H7 (cell line): Measurements from ENCODE around the gene KRTAP5-7. TPM values are rescaled to one million over a fixed set of nuclear protein-coding genes. Genes with fewer than 3 reads are reported as not detected.
"Not testable (repeated sequence)": the region's sequence is repeated elsewhere in the genome, so short reads cannot be mapped to it uniquely, and the experiment has no call there.

ENCODE experiments used
- DNase-seq: peaks from one replicate; pipeline ENCODE4 v3.0.0; 2012
- H3K27me3 ChIP-seq: 2 replicates; pipeline ENCODE4 v1.6.0; 2011; ENCODE audit warnings: mild to moderate bottlenecking, low read length; ENCODE audit not compliant: control insufficient read depth, insufficient read depth
- H3K36me3 ChIP-seq: replicated peaks from 2 replicates; pipeline ENCODE4 v1.5.1; 2011; ENCODE audit warnings: low read length; ENCODE audit not compliant: control insufficient read depth, insufficient read depth
- H3K4me3 ChIP-seq: 2 replicates; pipeline ENCODE4 v1.5.1; 2011; ENCODE audit warnings: low read depth, mild to moderate bottlenecking, control low read depth, low read length, moderate library complexity; ENCODE audit not compliant: insufficient read depth
- total RNA-seq: library from RNA; depleted of rRNA; stranded (reverse); fragments of >200 nt; shearing (Covaris generic); gene quantifications from 2 replicates; pipeline ENCODE4 v1.2.3, GENCODE V29; 2014

The KRTAP5-7 gene
- total RNA-seq, 1 experiment from 2014 or later: not detected

GRCh38 chr11:71537537-71537936 lies 10.5 kb downstream of the KRTAP5-7 start:
- Histone ChIP-seq H3K27me3 (no peaks in the 10 kb centered on the region), H3K4me3 (no peak overlapping the region), H3K36me3 (no peaks in the 10 kb centered on the region)
- no peak for DNase-seq

DNA sequence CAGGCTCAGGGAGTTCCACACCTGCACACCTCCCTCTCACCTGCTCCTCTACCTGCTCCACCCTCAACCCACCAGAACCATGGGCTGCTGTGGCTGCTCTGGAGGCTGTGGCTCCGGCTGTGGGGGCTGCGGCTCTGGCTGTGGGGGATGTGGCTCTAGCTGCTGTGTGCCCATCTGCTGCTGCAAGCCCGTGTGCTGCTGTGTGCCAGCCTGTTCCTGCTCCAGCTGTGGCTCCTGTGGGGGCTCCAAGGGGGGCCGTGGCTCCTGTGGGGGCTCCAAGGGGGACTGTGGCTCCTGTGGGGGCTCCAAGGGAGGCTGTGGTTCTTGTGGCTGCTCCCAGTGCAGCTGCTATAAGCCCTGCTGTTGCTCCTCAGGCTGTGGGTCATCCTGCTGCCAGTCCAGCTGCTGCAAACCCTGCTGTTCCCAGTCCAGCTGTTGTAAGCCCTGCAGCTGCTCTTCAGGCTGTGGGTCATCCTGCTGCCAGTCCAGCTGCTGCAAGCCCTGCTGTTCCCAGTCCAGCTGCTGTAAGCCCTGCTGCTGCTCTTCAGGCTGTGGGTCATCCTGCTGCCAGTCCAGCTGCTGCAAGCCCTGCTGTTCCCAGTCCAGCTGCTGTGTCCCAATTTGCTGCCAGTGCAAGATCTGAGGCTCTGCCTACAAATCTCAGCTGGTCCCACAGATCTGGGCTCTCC lies 11.1 kb downstream of the KRTAP5-7 start, which contains the start of gene KRTAP5-8:
Gene KRTAP5-8 (plus strand): TSS at position 49 of the 689 bp plus-strand sequence. CDS start 31 bp downstream, at position 80.
- DNase-seq, H3K36me3 ChIP-seq, H3K27me3 ChIP-seq, H3K4me3 ChIP-seq: not testable (repeated sequence)

- no peak overlapping the region for H3K4me3 ChIP-seq
- no peaks in the 10 kb centered on the region for H3K27me3 ChIP-seq
- no peaks in the 10 kb centered on the region for H3K36me3 ChIP-seq
- DNase-seq: no peak
Observed at GRCh38 chr11:71538666-71538990, 11.6 kb downstream of the KRTAP5-7 start.

DNA sequence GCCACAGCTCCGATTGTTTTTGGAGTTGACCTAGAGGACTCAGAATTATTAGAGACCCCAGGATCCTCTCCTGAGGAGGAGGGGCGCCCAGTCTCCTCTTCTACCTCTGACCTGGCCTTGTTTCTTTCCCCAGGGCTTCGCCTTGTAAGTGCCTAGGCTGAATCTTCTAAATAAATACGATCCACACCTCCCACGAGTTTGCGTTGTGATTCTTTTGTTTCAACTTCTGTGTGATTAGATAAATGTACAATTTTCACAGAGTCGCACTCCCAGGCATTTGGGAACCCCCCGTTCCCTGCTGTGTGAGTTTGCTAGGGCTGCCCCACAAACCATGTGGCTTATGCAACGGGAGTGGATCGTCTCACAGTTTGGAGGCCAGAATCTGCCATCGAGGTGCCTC lies 11.9 kb downstream of the KRTAP5-7 start:
- no peak overlapping the region for H3K4me3 ChIP-seq
- H3K36me3 ChIP-seq: no peaks in the 10 kb centered on the region
- DNase-seq: no peak
- H3K27me3 ChIP-seq: no peaks in the 10 kb centered on the region

DNA sequence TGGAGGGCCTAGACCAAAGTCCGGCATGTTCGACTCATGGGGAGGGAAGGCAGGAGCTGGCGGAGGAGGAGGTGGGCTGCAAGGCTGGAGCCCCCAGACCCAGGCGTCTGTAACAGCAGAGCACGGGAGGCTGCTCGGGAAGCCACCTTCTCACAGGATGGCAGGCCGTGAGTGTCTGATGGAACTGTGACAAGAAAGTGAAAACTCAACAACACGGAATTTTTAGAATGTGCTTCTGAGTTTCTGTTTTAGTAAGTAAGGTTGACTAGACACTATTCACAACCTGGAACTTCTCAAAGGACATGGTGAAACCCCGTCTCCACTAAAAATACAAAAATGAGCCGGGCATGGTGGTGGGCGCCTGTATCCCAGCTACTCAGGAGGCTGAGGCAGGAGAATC lies 12.9 kb downstream of the KRTAP5-7 start:
- not testable (repeated sequence) for H3K27me3 ChIP-seq, H3K36me3 ChIP-seq, DNase-seq, H3K4me3 ChIP-seq

DNA sequence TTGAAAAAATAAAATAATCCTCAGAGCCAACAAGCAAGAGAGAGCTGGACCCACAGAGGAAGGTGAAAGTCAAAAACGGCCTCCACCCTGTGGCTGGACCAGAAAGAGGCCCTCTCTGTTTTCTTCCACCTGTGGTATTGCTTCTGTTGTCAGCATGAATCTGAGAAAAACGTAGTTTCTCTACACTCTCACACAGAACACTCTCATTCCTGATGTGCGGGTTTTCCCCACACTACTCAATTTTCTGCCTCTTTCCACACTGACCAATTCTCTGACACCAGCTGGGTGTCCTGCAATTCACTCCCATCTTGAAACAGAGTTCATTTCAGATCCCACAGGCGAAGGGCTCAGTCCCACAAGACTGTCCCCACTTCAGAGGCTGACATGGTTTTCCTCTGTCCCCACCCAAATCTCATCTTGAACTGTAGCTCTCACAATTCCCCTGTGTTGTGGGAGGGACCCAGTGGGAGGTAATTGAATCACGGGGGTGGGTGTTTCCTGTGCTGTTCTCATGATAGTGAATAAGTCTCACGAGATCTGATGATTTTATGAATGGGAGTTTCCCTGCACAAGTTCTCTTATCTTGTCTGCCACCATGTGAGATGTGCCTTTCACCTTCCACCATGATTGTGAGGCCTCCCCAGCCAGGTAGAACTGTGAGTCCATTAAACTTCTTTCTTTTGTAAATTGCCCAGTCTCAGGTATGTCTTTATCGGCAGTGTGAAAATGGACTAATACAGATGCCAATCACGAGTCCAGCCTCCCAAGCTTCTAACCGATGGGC lies 13.6 kb downstream of the KRTAP5-7 start:
- not testable (repeated sequence) for H3K27me3 ChIP-seq, DNase-seq, H3K4me3 ChIP-seq, H3K36me3 ChIP-seq

DNA sequence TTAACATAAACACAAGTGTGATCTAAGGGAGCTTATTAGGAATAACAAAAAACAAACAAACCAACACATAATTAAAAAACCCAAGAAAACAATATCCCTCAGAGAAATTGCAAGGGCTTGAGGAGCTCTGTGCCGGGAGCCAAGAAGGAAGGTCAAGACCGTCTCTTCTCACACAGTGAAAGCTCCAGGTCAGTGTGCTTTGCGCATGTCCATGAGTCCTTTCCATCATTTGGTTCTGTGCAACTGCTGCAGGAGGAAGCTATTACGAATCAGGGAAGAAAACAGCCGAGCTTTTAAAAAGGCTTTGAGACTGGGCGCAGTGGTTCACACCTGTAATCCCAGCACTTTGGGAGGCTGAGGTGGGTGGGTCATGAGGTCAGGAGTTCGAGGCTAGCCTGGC lies 15.3 kb downstream of the KRTAP5-7 start:
- Histone ChIP-seq H3K4me3 (no peak overlapping the region), H3K27me3 (no peaks in the 10 kb centered on the region), H3K36me3 (no peaks in the 10 kb centered on the region)
- no peak for DNase-seq

GRCh38 chr11:71542879-71543777 lies 16.1 kb downstream of the KRTAP5-7 start:
- Histone ChIP-seq H3K27me3 (no peaks in the 10 kb centered on the region), H3K36me3 (no peaks in the 10 kb centered on the region), H3K4me3 (no peak overlapping the region)
- no peak for DNase-seq

GRCh38 chr11:71543866-71544265 lies 16.8 kb downstream of the KRTAP5-7 start:
- no peak for DNase-seq
- Histone ChIP-seq H3K36me3 (no peaks in the 10 kb centered on the region), H3K4me3 (no peak overlapping the region), H3K27me3 (no peaks in the 10 kb centered on the region)

DNA sequence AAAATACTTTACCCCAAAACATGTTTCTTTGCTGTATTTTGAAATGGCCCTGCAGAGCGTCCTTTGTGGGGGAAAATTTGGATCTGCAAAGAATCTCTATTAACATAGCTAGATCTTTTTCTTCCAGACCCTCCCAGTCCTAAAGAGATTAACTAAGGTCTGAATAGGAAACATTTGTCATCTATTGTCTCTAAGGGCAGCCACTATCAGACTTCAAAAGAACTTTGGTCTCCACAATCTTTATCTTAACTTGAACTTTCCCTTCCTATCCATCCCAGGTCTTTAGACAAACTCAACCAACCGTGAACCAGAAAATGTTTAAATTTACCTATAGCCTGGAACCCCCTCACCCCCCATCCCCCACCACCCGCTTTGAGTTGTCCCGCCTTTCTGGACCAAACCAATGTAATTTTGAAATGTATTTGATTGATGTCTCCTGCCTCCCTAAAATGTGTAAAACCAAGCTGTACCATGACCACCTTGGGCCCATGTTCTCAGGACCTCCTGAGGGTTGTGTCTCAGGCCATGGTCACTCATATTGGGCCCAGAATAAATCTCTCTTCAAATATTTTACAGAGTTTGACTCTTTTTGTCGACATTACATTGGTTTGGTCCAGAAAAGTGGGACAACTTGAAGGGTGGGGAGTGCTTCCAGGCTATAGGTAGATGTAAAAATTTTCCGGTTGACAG lies 17.6 kb downstream of the KRTAP5-7 start:
- no peaks in the 10 kb centered on the region for H3K27me3 ChIP-seq
- H3K4me3 ChIP-seq: no peak overlapping the region
- H3K36me3 ChIP-seq: no peaks in the 10 kb centered on the region
- no peak for DNase-seq

GRCh38 chr11:71545405-71545966 lies 18.4 kb downstream of the KRTAP5-7 start:
- no peak for DNase-seq
- Histone ChIP-seq H3K36me3 (no peaks in the 10 kb centered on the region), H3K4me3 (no peak overlapping the region), H3K27me3 (no peaks in the 10 kb centered on the region)

DNA sequence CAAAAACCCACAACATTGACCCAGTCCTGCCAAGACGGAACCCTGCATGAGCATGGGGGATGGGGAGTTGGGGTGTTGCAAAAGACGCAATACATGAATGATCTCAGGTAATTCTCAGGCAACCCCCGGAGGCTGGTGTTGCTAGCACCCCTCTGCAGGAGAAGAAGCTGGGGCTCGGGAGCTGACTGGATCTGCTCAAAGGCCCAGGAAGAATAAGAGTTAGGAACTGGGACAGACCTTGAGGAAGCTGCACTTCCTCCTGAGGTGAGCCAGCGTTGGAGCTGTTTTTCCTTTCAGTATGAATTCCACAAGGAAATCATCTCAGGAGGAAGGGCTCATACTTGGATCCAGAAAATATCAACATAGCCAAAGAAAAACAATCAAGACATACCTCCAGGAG lies 21.1 kb downstream of the KRTAP5-7 start, which contains the start of gene KRTAP5-9:
Gene KRTAP5-9 (plus strand): TSS at position 301 of the 400 bp plus-strand sequence. CDS start 238 bp downstream, outside the sequence.
- Histone ChIP-seq H3K36me3 (no peaks in the 10 kb centered on the region), H3K27me3 (no peaks in the 10 kb centered on the region), H3K4me3 (no peak within 1 kb of the TSS)
- DNase-seq: no peak

DNA sequence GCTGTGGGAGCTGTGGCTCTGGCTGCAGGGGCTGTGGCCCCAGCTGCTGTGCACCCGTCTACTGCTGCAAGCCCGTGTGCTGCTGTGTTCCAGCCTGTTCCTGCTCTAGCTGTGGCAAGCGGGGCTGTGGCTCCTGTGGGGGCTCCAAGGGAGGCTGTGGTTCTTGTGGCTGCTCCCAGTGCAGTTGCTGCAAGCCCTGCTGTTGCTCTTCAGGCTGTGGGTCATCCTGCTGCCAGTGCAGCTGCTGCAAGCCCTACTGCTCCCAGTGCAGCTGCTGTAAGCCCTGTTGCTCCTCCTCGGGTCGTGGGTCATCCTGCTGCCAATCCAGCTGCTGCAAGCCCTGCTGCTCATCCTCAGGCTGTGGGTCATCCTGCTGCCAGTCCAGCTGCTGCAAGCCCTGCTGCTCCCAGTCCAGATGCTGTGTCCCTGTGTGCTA lies 21.7 kb downstream of the KRTAP5-7 start:
- Histone ChIP-seq H3K4me3 (no peak overlapping the region), H3K36me3 (no peaks in the 10 kb centered on the region), H3K27me3 (no peaks in the 10 kb centered on the region)
- DNase-seq: no peak

DNA sequence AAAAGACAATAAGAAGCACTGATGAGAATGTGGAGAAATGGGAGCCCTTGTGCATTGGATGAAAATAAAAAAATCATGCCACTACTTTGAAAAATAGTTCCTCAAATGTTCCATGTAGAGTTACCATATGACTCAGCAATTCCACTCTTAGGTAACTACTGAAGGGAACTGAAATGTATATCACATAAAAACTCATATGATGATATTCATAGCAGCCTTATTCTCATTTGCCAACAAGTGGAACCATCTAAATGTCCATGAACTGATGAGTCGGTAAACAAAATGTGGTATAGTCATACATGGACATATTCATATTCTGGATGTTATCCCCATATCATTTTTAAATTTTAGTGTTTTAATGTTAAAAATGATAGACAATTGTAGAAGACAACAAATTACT lies 24.6 kb downstream of the KRTAP5-7 start:
- no peak overlapping the region for H3K4me3 ChIP-seq
- H3K36me3 ChIP-seq: no peaks in the 10 kb centered on the region
- H3K27me3 ChIP-seq: no peaks in the 10 kb centered on the region
- DNase-seq: no peak
